CD8-positive, alpha-beta memory T cell (primary cell): ENCODE results near the gene CTNNA3. TPM values are rescaled to one million over a fixed set of nuclear protein-coding genes. Genes with fewer than 3 reads are reported as not detected.

Experiments
- CTCF ChIA-PET: fragments of 350-600 bp; sonication (Branson Sonifier 250); formaldehyde crosslinking; loops from one replicate; lab custom pipeline; 2021; ENCODE audit warnings: antibody characterized with exemption; lab: Charles Lee
- POLR2A ChIA-PET: fragments of 350-600 bp; sonication (Branson Sonifier 250); formaldehyde crosslinking; loops from one replicate; lab custom pipeline; 2021; ENCODE audit warnings: antibody characterized with exemption; lab: Charles Lee
- DNase-seq, 5 donors: peaks; one replicate each; pipeline versions ENCODE4 v3.0.0 to v3.0.0-alpha.2; 2020 to 2022; ENCODE audit warnings: mixed read lengths in 1 of 5
- H3K27ac ChIP-seq: one replicate; pipeline ENCODE4 v1.7.0; 2013; ENCODE audit warnings: low read depth, mild to moderate bottlenecking, low read length, moderate library complexity
- H3K27me3 ChIP-seq: 2 replicates; pipeline ENCODE4 v1.7.0; 2013; ENCODE audit warnings: low read length, mild to moderate bottlenecking; ENCODE audit not compliant: insufficient read depth, poor library complexity, severe bottlenecking
- H3K36me3 ChIP-seq: 2 replicates; pipeline ENCODE4 v1.7.0; 2013; ENCODE audit warnings: mild to moderate bottlenecking, low read length, moderate library complexity; ENCODE audit not compliant: insufficient read depth
- H3K4me1 ChIP-seq: 2 replicates; pipeline ENCODE4 v1.7.0; 2013; ENCODE audit warnings: mild to moderate bottlenecking, low read length, moderate library complexity; ENCODE audit not compliant: insufficient read depth
- H3K4me3 ChIP-seq: 2 replicates; pipeline ENCODE4 v1.7.0; 2013; ENCODE audit warnings: mild to moderate bottlenecking, low read length
- H3K9me3 ChIP-seq: 2 replicates; pipeline ENCODE4 v1.7.0; 2013; ENCODE audit warnings: mild to moderate bottlenecking, low read length
- H3K27ac Mint-ChIP-seq, 8 donors: one replicate each; pipeline ENCODE4 v1.8.0; 2020 to 2021; ENCODE audit warnings: mixed read lengths in 8 of 8, mild to moderate bottlenecking in 6 of 8, inconsistent platforms in 3 of 8, moderate library complexity in 3 of 8
- H3K27me3 Mint-ChIP-seq, 2 donors: one replicate each; pipeline ENCODE4 v1.8.0; 2020 to 2021; ENCODE audit warnings: mixed read lengths in 2 of 2, mild to moderate bottlenecking in 1 of 2, moderate library complexity in 1 of 2
- H3K36me3 Mint-ChIP-seq, 3 donors: one replicate each; pipeline ENCODE4 v1.8.0; 2020 to 2021; ENCODE audit warnings: mixed read lengths in 3 of 3, inconsistent platforms in 1 of 3, mild to moderate bottlenecking in 1 of 3
- H3K4me1 Mint-ChIP-seq, 3 donors: one replicate each; pipeline ENCODE4 v1.8.0; 2020 to 2021; ENCODE audit warnings: mixed read lengths in 3 of 3, inconsistent platforms in 1 of 3, mild to moderate bottlenecking in 1 of 3
- H3K4me3 Mint-ChIP-seq, 7 donors: one replicate each; pipeline ENCODE4 v1.8.0; 2020 to 2021; ENCODE audit warnings: mixed read lengths in 7 of 7, mild to moderate bottlenecking in 6 of 7, moderate library complexity in 4 of 7, inconsistent platforms in 2 of 7
- H3K9me3 Mint-ChIP-seq, 5 donors: one replicate each; pipeline ENCODE4 v1.8.0; 2020 to 2022; ENCODE audit warnings: mixed read lengths in 5 of 5, mild to moderate bottlenecking in 3 of 5, moderate library complexity in 2 of 5, inconsistent platforms in 1 of 5
- polyA plus RNA-seq: library from polyadenylated mRNA; unstranded; fragments of 300-500 nt; fragmentation: Illumina TruSeq; gene quantifications from one replicate; pipeline ENCODE4 v1.2.3, GENCODE V29; 2021
- total RNA-seq, 2 experiments: library from RNA; stranded (reverse); gene quantifications; one replicate each; pipeline ENCODE4 v1.2.3, GENCODE V29; 2021

CTNNA3 gene
- total and polyA plus RNA-seq, 3 experiments from 2014 or later, result 0.92 TPM; not detected in 2

- H3K9me3 ChIP-seq, result no peaks in the 10 kb centered on the region
- CTCF ChIA-PET, result no interaction called here
- Mint-ChIP-seq H3K9me3 (peaks cover 0 to 4% (median 3%) of the 10 kb centered on the region in 5 donors), H3K4me1 (no peaks in the 10 kb centered on the region), H3K4me3 (no peak overlapping the region), H3K27me3 (no peaks in the 10 kb centered on the region), H3K36me3 (no peaks in the 10 kb centered on the region), H3K27ac (no peak overlapping the region)
- no peak overlapping the region for H3K27ac ChIP-seq
- no peaks in the 10 kb centered on the region for H3K27me3 ChIP-seq
- H3K36me3 ChIP-seq, result no peaks in the 10 kb centered on the region
- H3K4me3 ChIP-seq, result no peak overlapping the region
- no peaks in the 10 kb centered on the region for H3K4me1 ChIP-seq
- POLR2A ChIA-PET, result no interaction called here
- no peak for DNase-seq
Measured at GRCh38 chr10:66809402-66809801, 886.6 kb downstream of the CTNNA3 start.

GRCh38 chr10:66805612-66806011 is 890.4 kb downstream of the CTNNA3 start:
- H3K4me3 Mint-ChIP-seq, result no peak overlapping the region
- H3K36me3 Mint-ChIP-seq, result no peaks in the 10 kb centered on the region
- no peaks in the 10 kb centered on the region for H3K4me1 Mint-ChIP-seq
- Histone ChIP-seq H3K9me3 (no peaks in the 10 kb centered on the region), H3K27ac (no peak overlapping the region), H3K27me3 (no peaks in the 10 kb centered on the region), H3K36me3 (no peaks in the 10 kb centered on the region), H3K4me1 (no peaks in the 10 kb centered on the region), H3K4me3 (no peak overlapping the region)
- no peaks in the 10 kb centered on the region for H3K27me3 Mint-ChIP-seq
- H3K9me3 Mint-ChIP-seq, result peaks cover 0 to 8% (median 2%) of the 10 kb centered on the region in 5 donors
- DNase-seq, result no peak
- ChIA-PET POLR2A (no interaction called here), CTCF (no interaction called here)
- H3K27ac Mint-ChIP-seq, result no peak overlapping the region

GRCh38 chr10:66804962-66805361 is 891.0 kb downstream of the CTNNA3 start:
- no peak overlapping the region for H3K4me3 Mint-ChIP-seq

GRCh38 chr10:66803174-66803573 is 892.8 kb downstream of the CTNNA3 start:
- Histone ChIP-seq H3K4me1 (no peaks in the 10 kb centered on the region), H3K27me3 (no peaks in the 10 kb centered on the region), H3K27ac (no peak overlapping the region), H3K4me3 (no peak overlapping the region), H3K9me3 (no peaks in the 10 kb centered on the region), H3K36me3 (no peaks in the 10 kb centered on the region)
- CTCF ChIA-PET, result no interaction called here
- Mint-ChIP-seq H3K9me3 (peaks cover 0 to 15% (median 0%) of the 10 kb centered on the region in 5 donors), H3K36me3 (no peaks in the 10 kb centered on the region), H3K27me3 (no peaks in the 10 kb centered on the region), H3K4me3 (no peak overlapping the region), H3K27ac (peak overlapping the region in 1 of 8 donors; percentile 79), H3K4me1 (peaks cover 0 to 2% (median 0%) of the 10 kb centered on the region in 3 donors)
- POLR2A ChIA-PET, result no interaction called here
- no peak for DNase-seq

More at GRCh38 chr10:66804962-66805361, 891.0 kb downstream of the CTNNA3 start:
- Histone ChIP-seq H3K4me1 (no peaks in the 10 kb centered on the region), H3K27ac (no peak overlapping the region), H3K4me3 (no peak overlapping the region), H3K36me3 (no peaks in the 10 kb centered on the region), H3K27me3 (no peaks in the 10 kb centered on the region), H3K9me3 (no peaks in the 10 kb centered on the region)
- no peaks in the 10 kb centered on the region for H3K4me1 Mint-ChIP-seq
- H3K36me3 Mint-ChIP-seq, result no peaks in the 10 kb centered on the region
- ChIA-PET POLR2A (no interaction called here), CTCF (no interaction called here)
- no peak overlapping the region for H3K27ac Mint-ChIP-seq
- peaks cover 0 to 8% (median 2%) of the 10 kb centered on the region in 5 donors for H3K9me3 Mint-ChIP-seq
- no peaks in the 10 kb centered on the region for H3K27me3 Mint-ChIP-seq
- no peak for DNase-seq

GRCh38 chr10:66799474-66799873 is 896.5 kb downstream of the CTNNA3 start:
- Mint-ChIP-seq H3K4me1 (peaks cover 0 to 2% (median 0%) of the 10 kb centered on the region in 3 donors), H3K27ac (no peak overlapping the region), H3K27me3 (no peaks in the 10 kb centered on the region), H3K36me3 (no peaks in the 10 kb centered on the region), H3K4me3 (peak overlapping the region in 1 of 7 donors; percentile 28), H3K9me3 (peaks cover 0 to 12% (median 0%) of the 10 kb centered on the region in 5 donors)
- Histone ChIP-seq H3K27me3 (no peaks in the 10 kb centered on the region), H3K36me3 (no peaks in the 10 kb centered on the region), H3K4me3 (no peak overlapping the region), H3K4me1 (no peaks in the 10 kb centered on the region), H3K9me3 (no peaks in the 10 kb centered on the region), H3K27ac (no peak overlapping the region)
- CTCF ChIA-PET, result no interaction called here
- DNase-seq, result no peak
- POLR2A ChIA-PET, result no interaction called here

- Mint-ChIP-seq H3K36me3 (no peaks in the 10 kb centered on the region), H3K9me3 (peaks cover 0 to 10% (median 2%) of the 10 kb centered on the region in 5 donors), H3K27ac (no peak overlapping the region), H3K27me3 (no peaks in the 10 kb centered on the region), H3K4me3 (no peak overlapping the region), H3K4me1 (peaks cover 0 to 2% (median 0%) of the 10 kb centered on the region in 3 donors)
- DNase-seq, result no peak
- ChIA-PET CTCF (no interaction called here), POLR2A (no interaction called here)
- no peaks in the 10 kb centered on the region for H3K4me1 ChIP-seq
- no peak overlapping the region for H3K4me3 ChIP-seq
- H3K9me3 ChIP-seq, result no peaks in the 10 kb centered on the region
- no peaks in the 10 kb centered on the region for H3K36me3 ChIP-seq
- no peak overlapping the region for H3K27ac ChIP-seq
- no peaks in the 10 kb centered on the region for H3K27me3 ChIP-seq
Measured at GRCh38 chr10:66795866-66796265, 900.1 kb downstream of the CTNNA3 start.

GRCh38 chr10:66792441-66792840 is 903.6 kb downstream of the CTNNA3 start:
- H3K4me1 ChIP-seq, result no peaks in the 10 kb centered on the region
- ChIA-PET CTCF (no interaction called here), POLR2A (no interaction called here)
- H3K27ac ChIP-seq, result no peak overlapping the region
- Mint-ChIP-seq H3K36me3 (no peaks in the 10 kb centered on the region), H3K27me3 (no peaks in the 10 kb centered on the region), H3K4me3 (no peak overlapping the region), H3K4me1 (no peaks in the 10 kb centered on the region), H3K27ac (no peak overlapping the region), H3K9me3 (peaks cover 0 to 12% (median 3%) of the 10 kb centered on the region in 5 donors)
- no peaks in the 10 kb centered on the region for H3K27me3 ChIP-seq
- no peaks in the 10 kb centered on the region for H3K36me3 ChIP-seq
- H3K9me3 ChIP-seq, result no peaks in the 10 kb centered on the region
- DNase-seq, result no peak
- no peak overlapping the region for H3K4me3 ChIP-seq

GRCh38 chr10:66788178-66788987 is 907.6 kb downstream of the CTNNA3 start:
- Histone ChIP-seq H3K4me3 (no peak overlapping the region), H3K27ac (no peak overlapping the region), H3K9me3 (no peaks in the 10 kb centered on the region), H3K36me3 (no peaks in the 10 kb centered on the region), H3K27me3 (no peaks in the 10 kb centered on the region), H3K4me1 (no peaks in the 10 kb centered on the region)
- Mint-ChIP-seq H3K4me3 (no peak overlapping the region), H3K27me3 (no peaks in the 10 kb centered on the region), H3K4me1 (no peaks in the 10 kb centered on the region), H3K27ac (no peak overlapping the region), H3K36me3 (no peaks in the 10 kb centered on the region), H3K9me3 (peaks cover 0 to 9% (median 7%) of the 10 kb centered on the region in 5 donors)
- no peak for DNase-seq
- CTCF ChIA-PET, result no interaction called here
- POLR2A ChIA-PET, result no interaction called here
